Stomach (tissue), 9 donors: ENCODE results near the gene HOXC12. TPM values are rescaled to one million over a fixed set of nuclear protein-coding genes. Genes with fewer than 3 reads are reported as not detected.

ENCODE experiments used
- DNase-seq, 2 donors: peaks; one replicate each; pipeline versions ENCODE4 v3.0.0 to v3.0.0-alpha.2; 2013 to 2019
- H3K27ac ChIP-seq, 5 donors: fragments of 200-600 bp in 4 of 5; sonication (generic) in 4 of 5; one replicate each; pipeline ENCODE4 v1.5.1; 2013 to 2019; ENCODE audit warnings: mild to moderate bottlenecking in 1 of 5, moderate library complexity in 1 of 5
- H3K27me3 ChIP-seq, 3 donors: fragments of 200-600 bp; sonication (generic); one replicate each; pipeline ENCODE4 v1.5.1; 2017 to 2019; ENCODE audit warnings: mixed run types in 1 of 3
- H3K36me3 ChIP-seq, 4 donors: fragments of 200-600 bp; sonication (generic); 1 replicate in 3 of 4; 2 replicates in 1 of 4; pipeline ENCODE4 v1.5.1; 2016 to 2019
- H3K4me1 ChIP-seq, 4 donors: fragments of 200-600 bp; sonication (generic); one replicate each; pipeline ENCODE4 v1.5.1; 2016 to 2019
- H3K4me3 ChIP-seq, 4 donors: fragments of 200-600 bp; sonication (generic) in 3 of 4; one replicate each; pipeline ENCODE4 v1.5.1; 2016 to 2019; ENCODE audit warnings: mild to moderate bottlenecking in 1 of 4
- H3K9me3 ChIP-seq, 4 donors: fragments of 200-600 bp; sonication (generic); one replicate each; pipeline ENCODE4 v1.5.1; 2016 to 2019
- CTCF ChIP-seq, 7 experiments: fragments of 450-650 bp in 4 of 7; fragments of 200-600 bp in 3 of 7; sonication (generic) in 3 of 7; IDR thresholded peaks; one replicate each; pipeline ENCODE4 v1.5.1; 2016 to 2019; ENCODE audit warnings: antibody characterized with exemption in 7 of 7, control low read depth in 2 of 7, mild to moderate bottlenecking in 1 of 7
- EP300 ChIP-seq: sonication (generic); formaldehyde crosslinking; IDR thresholded peaks from one replicate; pipeline ENCODE4 v1.6.1; 2017; ENCODE audit warnings: antibody characterized with exemption
- POLR2A ChIP-seq, 4 donors: fragments of 450-650 bp; IDR thresholded peaks; one replicate each; pipeline ENCODE4 v1.6.1; 2016; ENCODE audit warnings: antibody characterized with exemption in 4 of 4, control low read depth in 2 of 4, mild to moderate bottlenecking in 1 of 4, moderate library complexity in 1 of 4
- POLR2AphosphoS5 ChIP-seq, 3 donors: sonication (generic); formaldehyde crosslinking; IDR thresholded peaks; one replicate each; pipeline ENCODE4 v1.6.1; 2016; ENCODE audit warnings: antibody characterized with exemption in 3 of 3
- WGBS, 5 donors: extraction: QIAGEN DNeasy Blood & Tissue Kit in 3 of 5; methylation state at CpG; one replicate each; pipeline versions ENCODE4 v1.1.5 to v1.1.7; 2013 to 2018; 5-methylcytosine and 5-hydroxymethylcytosine counted together
- intact Hi-C: fragments of 100-400 bp; cut with DNase I; formaldehyde crosslinking; loops from one replicate; pipeline ENCODE4 v1.15.1; 2023; ENCODE audit warnings: low total_unique reads
- polyA plus RNA-seq, 3 donors: library from polyadenylated mRNA; stranded (reverse); fragments of 200-250 nt; gene quantifications; one replicate each; pipeline ENCODE4 v1.2.3, GENCODE V29; 2013
- total RNA-seq, 5 donors: library from RNA; depleted of rRNA; stranded (reverse); fragments of >200 nt; gene quantifications; one replicate each; pipeline versions ENCODE4 v1.1.0 to v1.2.3, GENCODE V29; 2014 to 2016
- donor health status: healthy with polysubstance abuse.
- donor health status: Bipolar disorder and iron deficiency.
- donor health status: healthy.

Gene HOXC12
- total and polyA plus RNA-seq, 8 donors, result not detected

GRCh38 chr12:53977596-53978445, 23.1 kb downstream of the HOXC12 start:
- intact Hi-C loops, result no loop called here
- H3K27ac ChIP-seq, result no peak overlapping the region
- H3K9me3 ChIP-seq, result peaks cover 0 to 16% (median 1%) of the 10 kb centered on the region in 4 donors
- no peaks in the 10 kb centered on the region for H3K36me3 ChIP-seq
- TF ChIP-seq POLR2AphosphoS5 (IDR thresholded peaks at IDR 0.05), result no peak
- no peak for TF ChIP-seq EP300
- TF ChIP-seq POLR2A (IDR thresholded peaks at IDR 0.05), result no peak
- TF ChIP-seq CTCF (IDR thresholded peaks at IDR 0.05), result no peak
- peaks cover 43 to 100% (median 99%) of the 10 kb centered on the region in 3 donors for H3K27me3 ChIP-seq
- 4 to 6% (median 4%) methylated on average over 11 of the region's 11 CpGs for WGBS, 5 donors
- DNase-seq, result no peak
- no peak overlapping the region for H3K4me3 ChIP-seq
- peaks cover 23 to 40% (median 29%) of the 10 kb centered on the region in 4 donors for H3K4me1 ChIP-seq

- H3K4me3 ChIP-seq, result no peak overlapping the region
- H3K9me3 ChIP-seq, result peaks cover 0 to 7% (median 1%) of the 10 kb centered on the region in 4 donors
- 5 to 8% (median 6%) methylated on average over 15 of the region's 15 CpGs for WGBS, 5 donors
- intact Hi-C loops, result no loop called here
- TF ChIP-seq CTCF (IDR thresholded peaks at IDR 0.05), result no peak
- TF ChIP-seq POLR2AphosphoS5 (IDR thresholded peaks at IDR 0.05), result no peak
- TF ChIP-seq POLR2A (IDR thresholded peaks at IDR 0.05), result no peak
- no peak for TF ChIP-seq EP300
- peaks cover 18 to 33% (median 24%) of the 10 kb centered on the region in 4 donors for H3K4me1 ChIP-seq
- H3K36me3 ChIP-seq, result no peaks in the 10 kb centered on the region
- H3K27me3 ChIP-seq, result peaks cover 44 to 100% (median 99%) of the 10 kb centered on the region in 3 donors
- no peak overlapping the region for H3K27ac ChIP-seq
- DNase-seq, result peak in 1 of 2 donors; percentile 66
Observed at GRCh38 chr12:53978477-53979356, 24.0 kb downstream of the HOXC12 start.

DNA sequence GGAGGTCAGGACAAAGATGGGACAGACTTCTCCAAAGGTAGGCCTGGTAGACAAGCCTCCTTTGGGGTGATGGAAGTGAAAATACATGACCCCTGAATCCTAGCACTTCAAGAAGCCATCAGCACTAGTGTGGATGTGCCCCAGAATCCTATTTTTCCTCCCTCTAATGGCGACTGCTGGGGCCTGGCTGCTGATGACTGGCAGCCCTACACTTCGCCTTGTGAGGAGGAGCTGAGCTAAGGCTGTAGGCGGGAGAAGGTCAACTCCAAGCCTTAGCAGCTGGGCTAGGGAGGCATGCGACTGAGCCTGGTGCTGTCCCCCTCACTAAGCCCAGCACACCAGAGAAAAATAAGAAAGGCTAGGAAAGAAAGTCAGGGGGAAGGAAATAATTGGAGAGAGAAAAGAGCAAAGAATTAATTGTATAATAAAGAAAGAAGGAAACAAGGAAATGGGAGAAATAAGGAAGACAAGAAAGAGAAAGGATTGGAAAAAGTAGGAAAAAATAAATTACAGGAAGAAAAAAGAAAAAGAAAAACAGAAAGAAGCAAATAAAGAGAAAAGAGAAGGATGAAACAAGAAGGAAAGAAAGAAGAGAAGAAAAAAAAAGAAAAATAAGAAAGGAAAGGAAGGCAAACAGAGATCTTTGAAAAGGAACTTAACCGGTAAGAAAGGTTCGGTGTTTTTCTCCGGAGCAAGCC, 25.6 kb downstream of the HOXC12 start:
- Histone ChIP-seq H3K4me1 (peaks cover 8 to 31% (median 19%) of the 10 kb centered on the region in 4 donors), H3K27ac (no peak overlapping the region), H3K4me3 (no peak overlapping the region), H3K27me3 (peaks cover 48 to 100% (median 99%) of the 10 kb centered on the region in 3 donors), H3K9me3 (peaks cover 0 to 13% (median 1%) of the 10 kb centered on the region in 4 donors), H3K36me3 (no peaks in the 10 kb centered on the region)
- 21 to 34% (median 29%) methylated on average over 7 of the region's 7 CpGs for WGBS, 5 donors
- intact Hi-C loops, result no loop called here
- DNase-seq, result no peak
- TF ChIP-seq EP300 (no peak), CTCF (IDR thresholded peaks at IDR 0.05) (no peak), POLR2A (IDR thresholded peaks at IDR 0.05) (no peak)
